Measurements from ENCODE around the gene NXNL1. TPM values are rescaled to one million over a fixed set of nuclear protein-coding genes. Genes with fewer than 3 reads are reported as not detected.

NXNL1 gene, protein sequence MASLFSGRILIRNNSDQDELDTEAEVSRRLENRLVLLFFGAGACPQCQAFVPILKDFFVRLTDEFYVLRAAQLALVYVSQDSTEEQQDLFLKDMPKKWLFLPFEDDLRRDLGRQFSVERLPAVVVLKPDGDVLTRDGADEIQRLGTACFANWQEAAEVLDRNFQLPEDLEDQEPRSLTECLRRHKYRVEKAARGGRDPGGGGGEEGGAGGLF
- total RNA-seq (ENCODE audit: low replicate concordance): not detected in 2 replicates

DNA sequence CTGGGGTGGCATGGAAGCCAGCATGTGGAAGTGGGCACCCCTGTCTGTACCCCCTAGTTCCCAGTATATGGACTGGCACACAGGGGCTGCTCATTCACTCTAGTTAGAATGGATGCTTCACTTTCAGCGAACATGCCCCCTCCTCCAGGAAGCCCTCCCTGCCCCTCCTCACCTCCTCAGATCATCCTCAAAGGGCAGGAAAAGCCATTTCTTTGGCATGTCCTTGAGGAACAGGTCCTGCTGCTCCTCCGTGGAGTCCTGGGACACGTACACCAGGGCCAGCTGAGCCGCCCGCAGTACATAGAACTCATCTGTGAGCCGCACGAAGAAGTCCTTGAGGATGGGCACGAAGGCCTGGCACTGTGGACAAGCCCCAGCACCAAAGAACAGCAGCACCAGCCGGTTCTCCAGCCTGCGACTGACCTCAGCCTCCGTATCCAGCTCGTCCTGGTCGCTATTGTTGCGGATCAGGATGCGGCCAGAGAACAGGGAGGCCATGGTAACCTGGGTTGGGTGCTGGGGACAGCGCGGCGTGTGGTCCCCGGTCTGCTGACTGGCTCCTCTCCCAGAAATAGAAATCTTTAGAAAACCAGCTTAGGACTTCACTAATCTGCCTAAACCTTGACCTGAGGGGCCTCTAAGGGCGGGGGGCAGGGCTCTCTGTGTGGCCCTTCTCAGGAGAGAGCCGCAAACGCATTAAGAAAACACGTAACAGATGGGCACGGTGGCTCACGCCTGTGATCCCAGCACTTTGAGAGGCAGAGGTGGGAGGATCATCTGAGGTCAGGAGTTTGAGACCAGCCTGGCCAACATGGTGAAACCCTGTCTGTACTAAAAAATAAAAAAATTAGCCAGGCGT lies at the start of gene NXNL1:
Gene NXNL1 (minus strand): TSS at position 555 of the 859 bp plus-strand sequence. CDS start 57 bp downstream, at position 498.

DNA sequence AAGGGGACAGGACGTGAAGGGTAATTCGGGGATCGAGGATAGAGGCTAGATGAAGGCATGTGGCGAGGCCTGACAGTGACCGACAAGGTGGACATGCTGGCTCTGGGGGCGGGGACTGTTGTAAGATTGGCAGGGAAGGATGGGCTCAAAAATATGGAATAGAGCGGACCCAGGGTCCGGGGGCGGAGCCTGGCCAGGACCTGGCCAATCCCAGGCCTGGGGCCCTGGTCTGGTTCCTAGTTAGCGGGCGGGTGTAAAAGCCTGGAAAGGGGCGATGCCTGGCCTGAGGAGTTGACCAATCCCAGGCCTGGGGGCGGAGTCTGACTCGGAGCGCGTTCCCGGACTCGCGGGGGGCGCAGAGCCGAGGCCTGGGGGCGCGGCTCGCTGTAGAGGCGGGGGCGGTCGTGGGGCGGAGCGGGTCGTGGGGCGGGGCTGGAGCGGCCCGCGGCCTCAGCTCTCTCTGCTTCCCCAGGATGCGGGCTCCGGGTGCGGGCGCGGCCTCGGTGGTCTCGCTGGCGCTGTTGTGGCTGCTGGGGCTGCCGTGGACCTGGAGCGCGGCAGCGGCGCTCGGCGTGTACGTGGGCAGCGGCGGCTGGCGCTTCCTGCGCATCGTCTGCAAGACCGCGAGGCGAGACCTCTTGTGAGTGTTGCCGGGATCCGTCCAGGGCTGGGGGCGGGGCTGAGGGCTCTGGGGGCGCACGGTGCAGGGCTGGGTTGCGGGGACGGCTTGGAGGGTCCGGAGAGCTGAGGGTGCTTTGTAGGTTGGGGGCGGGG lies 9.5 kb upstream of the NXNL1 start, which contains the start of gene SLC27A1:
Gene SLC27A1 (plus strand): TSS at position 457 of the 774 bp plus-strand sequence. CDS start 17 bp downstream, at position 474.

DNA sequence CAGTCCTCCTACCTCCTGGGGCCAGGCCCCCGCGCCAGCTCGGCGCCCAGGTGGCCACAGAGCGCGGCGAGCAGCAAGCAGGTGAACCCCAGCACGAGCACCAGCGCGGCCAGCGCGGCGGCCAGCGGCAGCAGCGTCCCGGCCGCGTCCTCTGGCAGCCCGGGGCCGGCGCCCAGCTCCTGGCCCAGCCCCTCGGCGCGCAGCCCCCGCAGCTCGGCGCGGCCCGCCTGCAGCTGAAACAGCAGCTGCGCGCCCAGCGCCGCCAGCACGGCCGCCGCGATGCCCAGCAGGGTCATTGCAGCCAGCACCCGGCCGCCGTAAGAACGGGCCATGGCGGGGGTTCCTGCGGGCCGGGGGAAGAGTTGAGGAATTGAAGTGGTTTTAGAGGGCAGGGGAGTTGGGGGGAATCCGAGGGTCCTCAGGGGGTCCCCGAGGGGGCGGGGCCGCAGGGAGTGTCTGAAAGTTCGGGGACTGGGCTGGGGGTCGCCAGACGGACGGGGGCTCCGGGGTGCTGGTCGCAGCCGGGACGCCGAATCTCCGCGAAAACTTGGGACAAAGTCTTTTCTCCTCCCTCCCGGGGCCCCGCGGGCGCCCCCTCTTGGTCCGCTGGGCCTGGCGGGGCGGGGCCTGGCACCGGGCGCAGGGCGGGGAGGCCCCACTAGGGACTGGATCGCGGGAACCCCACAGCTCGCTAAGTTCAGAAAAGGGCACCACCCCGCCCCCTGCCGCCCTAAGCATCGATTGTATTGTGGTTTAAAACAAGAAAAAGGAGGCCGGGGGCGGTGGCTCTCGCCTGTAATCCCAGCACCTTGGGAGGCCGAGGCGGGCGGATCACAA lies 12.4 kb downstream of the NXNL1 start, which contains the start of gene TMEM221:
Gene TMEM221 (minus strand): TSS at position 538 of the 837 bp plus-strand sequence. CDS start 206 bp downstream, at position 332.

DNA sequence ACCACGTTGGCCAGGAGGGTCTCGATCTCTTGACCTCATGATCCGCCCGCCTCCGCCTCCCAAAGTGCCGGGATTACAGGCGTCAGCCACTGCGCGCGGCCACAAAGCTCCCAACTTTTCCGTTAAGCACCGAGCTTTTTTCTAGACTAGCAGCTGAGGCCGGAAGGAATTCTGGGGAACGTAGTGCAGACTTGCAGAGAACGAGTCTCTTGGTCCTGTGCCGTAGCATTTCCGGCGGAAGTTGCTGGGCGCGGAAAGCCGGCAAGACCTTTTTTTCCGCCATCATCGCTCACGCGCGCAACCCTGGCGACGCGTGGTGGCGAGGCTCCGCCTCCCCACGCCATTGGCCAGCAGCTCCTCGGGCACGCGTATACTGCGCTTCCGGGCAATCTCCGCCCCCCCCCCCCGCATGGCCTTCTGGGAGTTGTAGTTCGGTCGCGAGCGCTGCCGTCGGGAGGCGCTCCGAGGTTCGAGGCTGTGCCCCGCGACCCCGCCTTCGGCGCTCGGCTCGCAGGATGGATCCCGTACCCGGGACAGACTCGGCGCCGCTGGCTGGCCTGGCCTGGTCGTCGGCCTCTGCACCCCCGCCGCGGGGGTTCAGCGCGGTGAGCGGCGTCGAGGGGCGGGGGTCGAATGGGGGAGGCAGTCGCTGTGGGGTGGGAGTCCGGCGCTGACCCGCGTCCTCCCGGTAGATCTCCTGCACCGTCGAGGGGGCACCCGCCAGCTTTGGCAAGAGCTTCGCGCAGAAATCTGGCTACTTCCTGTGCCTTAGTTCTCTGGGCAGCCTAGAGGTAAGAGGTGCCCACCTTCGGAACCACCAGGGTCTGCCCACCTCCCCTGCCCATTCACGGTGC lies 40.9 kb downstream of the NXNL1 start, which contains the start of gene MVB12A:
Gene MVB12A (plus strand): TSS at position 427 of the 854 bp plus-strand sequence. CDS start 89 bp downstream, at position 516.

Other genes starting within 250 kb of the NXNL1 start
- gene USE1, start 245.6 kb downstream of the NXNL1 start, total RNA-seq (ENCODE audit: low replicate concordance): 29.6 and 48.1 TPM in 2 replicates
- gene OCEL1, start 234.7 kb downstream of the NXNL1 start, total RNA-seq (ENCODE audit: low replicate concordance): 0.94 and 4.0 TPM in 2 replicates
- gene NR2F6, start 215.0 kb downstream of the NXNL1 start, total RNA-seq (ENCODE audit: low replicate concordance): 17.8 and 50.4 TPM in 2 replicates
- gene USHBP1, start 196.2 kb downstream of the NXNL1 start, total RNA-seq (ENCODE audit: low replicate concordance): 1.1 TPM in 1 of 2 replicates, not detected in the other
- 96.8 and 107 TPM in 2 replicates for gene BABAM1, start 193.5 kb downstream of the NXNL1 start, total RNA-seq (ENCODE audit: low replicate concordance)
- 0.12 and 0.38 TPM in 2 replicates for gene ANKLE1, start 179.0 kb downstream of the NXNL1 start, total RNA-seq (ENCODE audit: low replicate concordance)
- gene ABHD8, start 157.5 kb downstream of the NXNL1 start, total RNA-seq (ENCODE audit: low replicate concordance): 5.3 and 7.5 TPM in 2 replicates
- 17.9 and 27.8 TPM in 2 replicates for gene MRPL34, start 155.1 kb downstream of the NXNL1 start, total RNA-seq (ENCODE audit: low replicate concordance)
- 8.4 and 34.8 TPM in 2 replicates for gene DDA1, start 151.4 kb downstream of the NXNL1 start, total RNA-seq (ENCODE audit: low replicate concordance)
- 3.3 and 4.8 TPM in 2 replicates for gene ANO8, start 126.1 kb downstream of the NXNL1 start, total RNA-seq (ENCODE audit: low replicate concordance)
- gene GTPBP3, start 123.4 kb downstream of the NXNL1 start, total RNA-seq (ENCODE audit: low replicate concordance): 7.6 and 13.2 TPM in 2 replicates
- gene PLVAP, start 83.6 kb downstream of the NXNL1 start, total RNA-seq (ENCODE audit: low replicate concordance): 0.08 and 1.1 TPM in 2 replicates
- not detected in 2 replicates for gene CCDC194, start 66.7 kb downstream of the NXNL1 start, total RNA-seq (ENCODE audit: low replicate concordance)
- 7.7 and 9.0 TPM in 2 replicates for gene BST2, start 55.3 kb downstream of the NXNL1 start, total RNA-seq (ENCODE audit: low replicate concordance)
- 10.4 and 36.0 TPM in 2 replicates for gene MVB12A, start 40.9 kb downstream of the NXNL1 start, total RNA-seq (ENCODE audit: low replicate concordance)
- under 0.01 and 0.12 TPM in 2 replicates for gene TMEM221, start 12.3 kb downstream of the NXNL1 start, total RNA-seq (ENCODE audit: low replicate concordance)
- gene SLC27A1, start 9.6 kb upstream of the NXNL1 start, total RNA-seq (ENCODE audit: low replicate concordance): 11.7 and 59.9 TPM in 2 replicates
- gene PGLS, start 50.7 kb upstream of the NXNL1 start, total RNA-seq (ENCODE audit: low replicate concordance): 26.0 and 53.5 TPM in 2 replicates
- 74.5 and 132 TPM in 2 replicates for gene COLGALT1, start 94.7 kb upstream of the NXNL1 start, total RNA-seq (ENCODE audit: low replicate concordance)
- 0.70 and 2.2 TPM in 2 replicates for gene UNC13A, start 227.4 kb upstream of the NXNL1 start, total RNA-seq (ENCODE audit: low replicate concordance)